GM18520 (cell line): ENCODE data around the gene KCTD16.

Experiments used
- ATAC-seq: cut with Tn5 transposase; IDR thresholded peaks from one replicate; pipeline ENCODE4 v1.9.1; 2021; ENCODE audit not compliant: unreplicated experiment

The KCTD16 gene

GRCh38 chr5:144206141-144206540 is 35.5 kb downstream of the KCTD16 start:
- ATAC-seq: no peak

DNA sequence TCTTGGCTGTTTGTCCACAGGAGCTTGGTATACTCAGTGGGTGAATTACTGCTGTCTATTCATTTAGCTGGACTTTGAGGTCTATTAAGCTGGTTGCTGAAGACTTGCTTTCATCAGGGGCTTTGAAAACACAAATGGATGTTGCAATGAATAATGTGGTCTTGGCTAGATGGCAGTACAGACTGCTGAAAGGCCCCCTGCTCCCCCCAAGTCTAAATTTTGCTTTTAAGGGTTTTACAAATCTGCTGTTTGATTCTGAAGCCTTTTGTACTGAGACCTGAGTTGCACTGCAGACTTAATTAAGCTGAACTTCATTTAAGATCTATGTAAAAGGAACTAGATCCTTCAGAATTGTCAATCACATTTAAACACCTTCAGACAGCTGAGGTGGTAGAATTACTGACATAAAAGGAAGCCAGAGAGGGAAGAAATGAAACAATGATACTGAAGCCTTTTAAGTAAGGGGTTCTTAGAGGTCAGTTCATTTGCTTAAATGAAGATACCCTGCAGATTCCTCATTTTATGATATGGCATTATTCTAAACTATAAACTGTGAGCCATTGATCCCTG is 37.3 kb downstream of the KCTD16 start:
- ATAC-seq: no peak

GRCh38 chr5:144209361-144209760 is 38.7 kb downstream of the KCTD16 start:
- ATAC-seq: no peak

- no peak for ATAC-seq
These were observed 40.0 kb downstream of the KCTD16 start for GRCh38 chr5:144210655-144211054.

DNA sequence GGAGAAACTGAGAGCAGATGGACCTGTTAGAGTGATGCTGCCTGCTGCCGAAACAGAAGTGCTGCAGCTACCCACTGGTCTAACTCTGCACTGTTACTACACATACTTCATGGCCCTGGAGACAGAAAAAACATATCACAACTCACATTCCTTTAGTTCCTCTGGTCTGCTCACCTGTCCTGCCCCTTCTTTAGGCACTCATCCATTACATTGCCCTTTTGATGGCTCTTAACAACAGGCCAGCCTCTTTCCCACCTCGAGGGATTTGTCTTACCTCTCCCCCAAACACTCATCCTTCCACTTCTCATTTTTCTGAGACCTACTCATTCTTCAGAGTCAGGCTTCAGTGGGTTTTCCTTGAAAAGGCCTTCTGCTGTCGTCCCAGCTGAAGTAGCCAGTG is 49.2 kb downstream of the KCTD16 start:
- no peak for ATAC-seq

GRCh38 chr5:144227363-144227999 is 56.8 kb downstream of the KCTD16 start:
- ATAC-seq: no peak

DNA sequence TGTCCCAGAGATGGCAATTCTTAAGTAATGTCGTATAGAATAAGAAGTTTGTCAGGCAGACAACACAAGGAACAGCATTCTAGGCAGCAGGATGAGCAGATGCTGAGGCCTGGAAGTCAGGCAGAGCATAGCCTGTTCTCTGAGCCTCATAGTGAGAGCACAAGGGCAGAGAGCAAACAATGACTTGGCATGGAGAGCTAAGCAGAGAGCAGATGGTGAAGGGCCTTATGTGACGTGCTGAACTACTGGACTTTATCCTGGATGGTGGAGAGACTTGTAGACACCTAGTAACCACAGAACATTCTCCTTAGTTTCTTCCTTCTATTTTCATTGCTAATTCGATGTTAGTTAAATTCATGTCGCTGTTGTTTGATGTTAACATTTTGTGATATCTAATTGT is 60.1 kb downstream of the KCTD16 start:
- ATAC-seq: no peak

DNA sequence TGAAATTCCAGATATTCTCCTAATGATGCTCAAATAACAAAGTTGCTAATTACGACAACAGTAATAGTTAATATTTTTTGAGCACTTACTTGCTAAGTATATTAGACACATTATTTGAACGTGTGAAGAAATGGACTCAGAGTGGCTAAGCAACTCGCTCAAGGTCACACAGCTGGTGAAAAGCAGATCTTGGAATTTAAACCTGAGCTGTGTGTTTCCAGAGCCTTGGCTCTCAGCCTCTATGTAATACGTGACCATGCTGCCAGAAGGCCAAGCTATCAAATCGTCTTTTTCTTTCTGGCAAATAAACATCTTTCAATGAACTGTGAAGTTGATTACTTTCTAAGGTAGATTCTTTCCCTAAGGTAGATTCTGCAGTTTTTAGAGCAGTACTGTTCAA is 61.6 kb downstream of the KCTD16 start:
- ATAC-seq: no peak

DNA sequence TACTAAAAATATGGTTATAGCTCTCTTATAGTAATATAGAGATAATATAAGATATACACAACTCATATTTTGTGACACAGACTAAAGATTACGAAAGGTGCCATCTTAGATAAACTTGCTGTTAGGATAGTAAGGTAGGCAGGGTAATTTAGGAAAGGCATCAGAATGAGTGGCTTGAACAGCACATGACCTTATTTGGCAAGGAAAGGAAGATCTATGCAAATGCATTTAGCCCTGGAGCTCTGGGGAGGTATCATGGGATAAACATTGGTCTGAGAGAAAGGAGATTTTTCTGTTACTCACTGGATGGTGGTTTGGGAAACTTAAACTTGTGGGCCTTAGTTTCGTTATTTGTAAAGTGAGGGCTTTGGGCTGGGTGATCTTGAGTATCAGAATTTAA is 65.8 kb downstream of the KCTD16 start:
- no peak for ATAC-seq

DNA sequence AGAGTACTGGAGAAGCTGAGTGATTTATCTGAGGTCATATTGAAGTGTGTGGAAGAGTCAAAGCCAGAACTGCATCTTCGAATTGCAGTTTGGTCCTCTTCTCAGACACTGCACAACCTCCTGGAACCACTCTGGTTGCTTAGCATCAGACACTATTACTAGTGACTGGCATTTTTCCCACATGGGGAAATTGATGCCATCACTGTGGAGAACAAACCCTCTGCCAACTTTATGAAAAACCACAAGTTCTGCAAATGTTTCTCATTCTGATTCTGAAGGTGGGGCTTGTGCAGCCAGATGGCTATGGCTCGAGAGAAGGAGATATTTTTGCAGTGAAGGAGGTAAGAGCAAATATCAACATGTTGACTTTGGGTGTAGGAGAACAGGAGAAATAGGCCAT is 67.2 kb downstream of the KCTD16 start:
- no peak for ATAC-seq

- ATAC-seq: no peak
These were observed 76.5 kb downstream of the KCTD16 start for GRCh38 chr5:144247131-144247530.

GRCh38 chr5:144248015-144248414 is 77.3 kb downstream of the KCTD16 start:
- ATAC-seq: no peak

- ATAC-seq: no peak
These were observed 79.2 kb downstream of the KCTD16 start for GRCh38 chr5:144249755-144250464.

GRCh38 chr5:144254552-144254951 is 83.9 kb downstream of the KCTD16 start:
- no peak for ATAC-seq

DNA sequence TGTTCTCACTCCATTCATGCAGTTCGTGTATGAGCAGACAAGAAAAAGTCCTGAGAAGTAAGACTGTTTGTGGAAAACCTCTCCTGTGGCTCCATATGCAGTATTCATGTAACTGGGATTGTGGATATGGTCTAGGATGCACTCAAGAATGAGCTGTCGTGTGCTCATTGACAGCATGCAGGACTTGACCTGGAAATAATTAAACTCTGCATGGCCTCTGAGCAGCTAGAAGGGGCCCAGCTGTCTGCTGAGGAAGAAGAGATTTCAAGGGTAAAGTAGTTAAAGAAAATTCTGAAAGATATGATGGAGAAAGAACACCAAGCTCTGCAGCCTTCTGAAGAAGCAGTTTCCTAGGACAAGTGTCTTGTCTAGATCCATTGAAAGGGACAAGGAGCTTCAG is 89.4 kb downstream of the KCTD16 start:
- no peak for ATAC-seq

DNA sequence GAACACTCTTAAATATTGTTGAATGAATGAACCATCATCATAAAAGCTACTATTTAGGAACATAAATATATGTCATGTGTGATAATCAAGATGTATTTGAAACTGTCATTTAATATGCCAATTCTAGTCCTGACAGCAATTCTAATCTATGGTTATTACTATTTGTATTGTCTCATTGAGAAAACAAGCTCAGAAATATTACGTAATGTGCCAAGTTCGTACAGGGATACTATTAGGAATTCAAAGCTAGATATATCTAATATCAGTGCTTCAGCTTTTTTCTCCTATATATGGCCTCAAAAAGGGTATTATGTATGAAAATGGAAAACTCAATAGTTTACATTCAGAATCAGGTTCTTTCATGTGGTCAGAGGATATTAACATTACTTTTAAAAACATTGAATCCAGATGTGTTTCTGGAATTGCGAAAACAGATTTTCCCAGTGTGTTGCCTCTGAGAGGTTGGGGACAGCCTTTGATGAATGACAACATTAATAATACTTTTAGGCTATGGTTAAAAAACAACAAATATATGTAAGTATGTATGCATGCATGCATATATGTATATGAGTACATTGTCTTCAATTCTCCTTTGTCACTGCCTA is 95.1 kb downstream of the KCTD16 start:
- no peak for ATAC-seq

GRCh38 chr5:144267961-144268513 is 97.4 kb downstream of the KCTD16 start:
- ATAC-seq: no peak

- ATAC-seq: no peak
These were observed 102.8 kb downstream of the KCTD16 start for GRCh38 chr5:144273232-144274027.

DNA sequence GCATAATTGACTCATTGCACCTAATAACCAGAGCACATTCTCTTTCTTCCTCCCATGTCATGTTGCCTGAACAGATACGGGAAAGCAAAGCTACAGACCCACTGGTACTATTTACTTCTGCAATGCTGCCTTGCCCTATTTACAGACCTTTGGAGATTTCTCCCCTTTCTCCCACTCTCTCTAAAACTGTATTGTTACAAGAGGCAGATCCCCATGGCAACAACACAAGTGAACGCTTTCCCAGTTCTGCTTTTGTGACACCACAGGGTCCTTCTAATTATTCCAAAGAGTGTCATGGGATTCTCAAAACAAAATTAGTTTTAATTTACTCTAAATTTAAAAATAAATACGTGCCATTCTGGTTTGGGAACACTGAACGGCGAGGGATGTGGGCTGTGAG is 104.7 kb downstream of the KCTD16 start:
- ATAC-seq: no peak

DNA sequence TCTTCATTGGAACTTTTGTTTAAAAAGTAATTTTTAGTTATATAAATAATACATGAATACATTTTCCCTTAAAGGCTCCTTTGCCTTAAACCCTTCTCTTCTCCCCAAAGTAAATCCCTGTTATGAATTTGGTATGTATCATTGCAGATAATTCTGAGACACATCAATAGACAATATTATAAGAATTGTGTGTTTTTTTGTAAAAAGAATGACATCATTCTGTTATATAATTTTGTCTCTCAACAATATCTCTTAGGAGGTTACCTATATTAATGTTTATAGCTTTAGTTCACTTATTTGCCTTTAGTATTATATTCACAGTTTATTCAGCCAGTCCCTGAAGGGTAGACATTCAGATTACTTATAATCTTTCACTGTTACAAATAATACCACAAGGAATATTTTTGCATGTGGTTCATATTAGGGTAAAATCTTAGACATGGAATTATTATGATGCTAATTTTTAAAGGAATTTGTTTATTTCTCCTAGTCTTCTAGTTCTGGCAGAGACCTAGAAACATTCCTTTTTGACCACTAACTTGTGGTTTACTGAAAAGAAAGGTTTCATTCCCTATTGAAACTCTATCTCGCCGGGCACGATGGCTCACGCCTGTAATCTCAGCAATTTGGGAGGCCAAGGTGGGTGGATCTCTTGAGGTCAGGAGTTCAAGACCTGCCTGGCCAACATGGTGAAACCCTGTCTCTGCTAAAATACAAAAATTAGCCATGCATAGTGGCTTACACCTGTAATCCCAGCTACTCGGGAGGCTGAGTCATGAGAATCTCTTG is 105.6 kb downstream of the KCTD16 start:
- no peak for ATAC-seq
